Fibroblast of skin of right biceps (primary cell): ENCODE results near the gene NUCB1.

Experiments
- DNase-seq: peaks from one replicate; pipeline ENCODE4 v3.0.0-alpha.2; 2013

Gene NUCB1

DNA sequence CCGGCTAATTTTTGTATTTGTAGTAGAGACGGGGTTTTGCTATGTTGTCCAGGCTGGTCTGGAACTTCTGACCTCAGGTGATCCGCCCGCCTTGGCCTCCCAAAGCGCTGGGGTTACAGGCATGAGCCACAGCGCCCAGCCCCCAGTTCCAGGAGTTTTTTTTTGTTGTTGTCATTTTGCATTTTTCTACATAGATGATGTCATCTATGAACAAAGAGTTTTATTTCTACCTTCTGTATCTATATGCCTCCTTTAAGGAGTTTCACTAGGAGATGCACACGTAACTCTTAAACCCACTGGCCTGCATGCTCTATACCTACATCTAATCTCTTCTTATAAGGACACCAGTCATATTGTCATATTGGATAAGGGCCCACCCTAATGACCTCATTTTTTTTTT, 38.1 kb downstream of the NUCB1 start:
- no peak for DNase-seq

DNA sequence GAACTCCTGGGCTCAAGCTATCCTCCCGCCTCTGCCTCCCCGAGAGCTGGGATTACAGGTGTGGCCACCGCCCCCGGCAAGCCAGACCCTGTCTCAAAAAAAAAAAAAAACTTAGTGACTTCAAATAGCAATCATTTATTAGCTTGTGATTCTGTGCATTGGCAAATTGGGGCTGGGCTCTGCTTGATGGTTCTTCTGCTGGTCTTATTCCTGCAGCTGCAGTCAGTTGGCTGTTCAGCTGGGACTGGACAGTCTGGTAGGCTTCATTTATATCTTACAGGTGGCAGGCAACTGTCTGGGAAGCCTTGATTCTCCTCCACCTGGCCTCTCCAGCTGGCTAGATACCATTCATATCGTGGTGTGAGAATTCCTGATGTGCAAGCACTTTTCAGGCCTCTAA, 40.8 kb downstream of the NUCB1 start:
- DNase-seq = no peak

DNA sequence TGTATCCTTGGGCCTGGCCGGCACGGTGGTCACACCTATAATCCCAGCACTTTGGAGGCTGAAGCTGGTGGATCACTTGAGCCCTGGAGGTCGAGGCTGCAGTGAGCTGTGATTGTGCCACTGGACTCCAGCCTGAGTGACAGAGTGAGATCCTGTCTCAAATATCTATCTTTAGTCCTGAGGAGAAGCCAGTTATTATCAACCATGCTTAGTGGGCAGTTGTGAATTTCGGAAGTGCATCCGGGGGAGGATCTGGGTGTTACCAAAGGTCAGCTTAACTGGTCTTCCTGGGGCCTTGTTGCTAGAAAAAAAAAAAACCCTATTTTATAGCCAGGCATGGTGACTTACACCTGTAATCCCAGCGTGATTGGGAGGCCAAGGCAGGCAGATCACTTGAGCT, 43.0 kb downstream of the NUCB1 start:
- DNase-seq = no peak

DNA sequence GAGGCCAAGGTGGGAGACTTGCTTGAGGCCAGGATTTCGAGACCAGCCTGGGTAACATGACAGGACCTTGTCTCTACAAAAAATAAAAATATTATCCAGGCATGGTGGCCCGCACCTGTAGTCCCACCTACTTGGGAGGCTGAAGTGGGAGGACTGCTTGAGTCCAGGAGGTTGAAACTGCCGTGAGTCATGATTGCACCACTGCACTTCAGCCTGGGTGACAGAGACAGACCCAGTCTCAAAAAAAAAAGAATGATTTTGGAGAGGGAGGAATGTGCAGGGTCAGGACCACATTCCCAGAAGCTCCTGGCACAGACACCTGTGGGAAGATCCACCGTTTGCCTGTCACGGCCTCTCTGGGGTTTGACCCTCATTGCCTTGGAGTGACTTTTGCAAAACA, 45.3 kb downstream of the NUCB1 start:
- DNase-seq = no peak

DNA sequence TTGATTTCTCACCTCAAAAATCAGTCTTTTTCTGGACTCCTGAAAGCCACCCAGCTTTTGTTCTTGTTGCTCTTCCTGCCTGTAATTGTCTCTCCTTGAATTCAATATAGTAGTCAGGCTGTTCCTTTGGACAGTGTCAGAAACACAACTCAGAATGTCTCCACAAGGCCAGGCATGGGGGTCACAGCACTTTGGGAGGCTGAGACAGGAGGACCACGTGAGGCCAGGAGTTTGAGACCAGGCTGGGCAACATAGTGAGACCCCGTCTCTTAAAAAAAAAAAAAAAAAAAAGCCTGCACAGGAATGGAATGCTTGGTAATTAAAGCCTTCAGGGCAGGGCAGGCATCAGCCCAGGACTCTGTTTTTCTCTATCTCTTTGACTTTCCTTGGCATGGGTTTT, 45.7 kb downstream of the NUCB1 start:
- DNase-seq = no peak

DNA sequence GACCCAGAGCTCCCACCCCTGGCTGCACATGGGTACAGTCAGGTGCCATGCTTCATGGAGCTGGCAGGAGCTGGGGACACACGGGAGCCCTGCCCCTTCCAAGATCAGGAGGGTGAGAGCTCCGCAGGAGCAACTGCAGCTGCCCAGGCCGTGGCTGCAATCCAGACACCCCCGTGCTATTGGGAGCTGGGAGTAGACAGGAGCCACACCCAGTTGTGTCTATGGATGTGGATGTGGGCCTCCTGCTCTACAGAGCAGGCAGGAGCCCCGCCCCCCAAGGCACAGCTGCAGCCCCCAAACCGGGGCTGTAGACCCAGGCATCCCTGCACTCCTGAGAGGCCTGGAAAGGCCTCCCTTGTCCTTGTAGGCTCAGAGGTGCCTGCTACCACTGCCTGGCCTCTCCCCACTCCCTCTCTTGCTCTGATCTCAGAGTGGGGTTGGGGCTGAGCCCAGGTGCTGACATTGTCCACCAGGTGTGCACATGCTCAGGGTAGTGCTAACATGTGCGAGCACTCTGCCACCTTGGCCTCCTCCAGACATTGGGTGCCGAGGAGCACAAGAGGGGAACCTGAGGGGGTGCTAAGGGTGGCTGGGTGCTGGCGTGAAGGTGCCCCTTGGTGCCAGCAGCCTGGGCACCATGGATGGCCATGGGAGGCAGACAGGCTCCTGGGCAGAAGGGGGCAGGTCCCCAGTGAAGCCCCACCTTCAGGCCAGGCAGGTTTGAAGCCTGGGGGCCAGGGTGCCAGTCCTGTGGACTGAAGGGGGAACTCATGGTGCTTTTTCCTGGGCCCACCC, 46.5 kb downstream of the NUCB1 start:
- no peak for DNase-seq

DNA sequence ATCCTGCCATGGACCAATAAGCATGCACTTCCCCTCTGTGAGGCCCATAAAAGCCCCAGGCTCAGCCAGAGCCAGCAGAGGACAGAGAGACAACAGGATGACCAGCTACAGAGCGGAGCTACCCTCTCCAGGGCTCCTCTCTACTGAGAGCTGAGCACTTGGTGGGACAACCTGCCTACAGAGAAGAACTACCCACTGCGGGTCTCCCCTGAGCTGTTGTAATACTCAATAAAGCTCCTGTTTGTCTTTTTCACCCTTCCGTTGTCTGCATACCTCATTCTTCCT, 47.1 kb downstream of the NUCB1 start:
- DNase-seq = no peak

DNA sequence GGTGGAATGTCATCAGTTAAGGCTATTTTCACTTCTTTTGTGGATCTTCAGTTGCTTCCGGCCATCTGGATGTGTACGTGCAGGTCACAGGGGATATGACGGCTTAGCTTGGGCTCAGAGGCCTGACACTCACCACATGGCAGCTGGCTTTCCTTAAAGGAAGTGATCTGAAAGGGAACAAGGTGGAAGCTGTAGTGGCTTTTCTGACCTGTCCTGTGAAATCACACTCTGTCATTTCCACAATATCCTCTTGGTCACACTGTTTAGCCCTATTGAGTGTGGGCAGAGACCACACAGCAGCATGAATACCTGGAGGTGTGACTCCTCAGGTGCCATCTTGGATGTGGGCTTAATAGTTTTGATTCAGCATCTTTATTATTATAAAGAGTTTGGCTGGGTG, 50.0 kb downstream of the NUCB1 start:
- no peak for DNase-seq

DNA sequence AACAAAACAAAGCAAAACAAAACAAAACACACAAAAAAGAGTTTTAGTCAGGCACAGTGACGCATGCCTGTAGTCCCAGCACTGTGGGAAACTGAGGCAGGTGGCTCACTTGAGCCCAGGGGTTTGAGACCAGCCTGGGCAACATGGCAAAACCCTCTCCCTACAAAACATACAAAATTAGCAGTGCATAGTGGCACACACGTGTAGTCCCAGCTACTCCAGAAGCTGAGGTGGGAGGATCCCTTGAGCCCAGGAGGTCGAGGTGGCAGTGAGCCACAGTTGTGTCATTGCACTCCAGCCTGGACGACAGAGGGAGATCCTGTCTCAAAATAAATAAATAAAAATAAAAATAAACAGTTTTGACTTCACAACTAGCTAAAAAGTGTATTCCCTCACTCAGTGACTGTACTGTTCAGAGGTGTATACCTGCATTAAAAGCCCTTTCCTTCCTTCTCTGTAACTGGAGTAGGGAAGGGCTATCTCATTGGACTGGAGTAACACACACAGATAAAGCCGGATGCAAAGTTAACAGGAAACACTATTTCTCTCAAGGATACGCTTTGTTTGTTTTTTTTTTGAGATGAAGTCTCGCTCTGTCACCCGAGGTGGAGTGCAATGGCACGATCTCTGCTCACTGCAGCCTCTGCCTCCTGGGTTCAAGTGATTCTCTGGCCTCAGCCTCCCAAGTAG, 50.9 kb downstream of the NUCB1 start:
- no peak for DNase-seq

DNA sequence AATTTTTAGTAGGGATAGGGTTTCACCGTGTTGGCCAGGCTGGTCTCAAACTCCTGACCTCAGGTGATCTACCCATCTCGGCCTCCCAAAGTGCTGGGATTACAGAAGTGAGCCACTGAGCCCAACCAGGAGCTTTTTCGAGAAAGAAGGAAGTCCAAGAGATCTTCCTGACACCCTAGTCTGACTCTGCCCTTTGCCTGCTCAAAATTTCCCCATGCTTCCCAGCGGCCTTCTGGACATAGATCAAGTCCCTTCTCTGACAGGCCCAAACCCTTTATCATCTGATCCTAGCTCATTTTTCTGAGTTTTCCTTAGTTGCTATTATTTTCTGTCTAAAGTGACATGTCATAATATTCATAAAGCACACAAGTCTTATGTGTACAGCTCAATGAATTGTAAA, 53.0 kb downstream of the NUCB1 start:
- DNase-seq = no peak

DNA sequence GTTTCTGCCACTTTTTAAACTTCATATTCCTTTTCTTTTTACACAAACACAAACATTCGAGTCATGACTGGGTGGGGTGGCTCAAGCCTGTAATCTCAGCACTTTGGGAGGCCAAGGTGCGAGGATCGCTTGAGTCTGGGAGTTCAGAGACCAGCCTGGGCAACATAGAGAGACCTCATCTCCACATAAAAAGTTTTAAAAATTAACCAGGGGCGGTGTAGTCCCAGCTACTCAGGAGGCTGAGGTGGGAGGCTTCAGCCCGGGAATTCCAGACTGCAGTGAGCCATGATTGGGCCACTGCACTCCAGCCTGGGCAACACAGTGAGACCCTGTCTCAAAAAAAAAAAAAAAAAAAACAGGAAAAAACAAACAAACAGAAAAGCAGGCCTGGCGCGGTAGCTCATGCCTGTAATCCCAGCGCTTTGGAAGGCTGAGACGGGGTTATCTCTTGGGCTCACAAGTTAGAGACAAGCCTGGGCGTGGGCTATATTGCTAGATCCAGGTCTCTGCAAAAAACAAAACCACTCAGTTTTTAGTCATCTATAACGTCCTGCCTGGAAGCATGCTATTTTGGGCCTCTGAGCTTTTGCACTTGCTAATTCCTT, 54.0 kb downstream of the NUCB1 start:
- DNase-seq = no peak

DNA sequence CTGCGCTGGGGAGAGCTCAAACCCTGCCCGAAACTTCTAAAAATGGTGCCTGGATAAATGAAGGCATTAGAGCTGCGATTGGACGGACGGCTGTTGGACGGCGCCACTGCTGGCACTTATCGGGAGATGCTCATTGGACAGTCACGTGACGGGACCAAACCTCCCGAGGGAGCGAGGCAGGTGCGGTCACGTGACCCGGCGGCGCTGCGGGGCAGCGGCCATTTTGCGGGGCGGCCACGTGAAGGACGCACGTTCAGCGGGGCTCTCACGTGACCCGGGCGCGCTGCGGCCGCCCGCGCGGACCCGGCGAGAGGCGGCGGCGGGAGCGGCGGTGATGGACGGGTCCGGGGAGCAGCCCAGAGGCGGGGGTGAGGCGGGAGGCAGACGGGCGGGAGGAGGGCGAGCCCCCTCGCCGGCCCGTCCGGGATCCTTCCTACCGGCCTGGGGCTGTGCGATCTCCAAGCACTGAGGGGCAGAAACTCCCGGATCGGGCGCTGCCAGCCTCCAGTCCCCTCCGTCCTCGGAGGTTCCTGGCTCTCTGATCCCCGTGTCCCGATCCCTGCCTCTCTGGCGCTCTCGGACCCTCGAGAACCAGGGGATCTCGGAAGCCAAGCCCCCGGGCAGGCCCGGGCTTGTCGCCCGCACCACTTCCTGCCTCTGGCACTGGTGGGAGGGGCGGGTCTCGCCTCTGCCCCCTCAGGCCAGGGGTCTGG, 54.6 kb downstream of the NUCB1 start, which contains the start of gene BAX:
TSS of gene BAX (plus strand) at position 281 of the 713 bp plus-strand sequence. CDS start at position 335, 54 bp downstream.
- DNase-seq = peak; percentile 97

DNA sequence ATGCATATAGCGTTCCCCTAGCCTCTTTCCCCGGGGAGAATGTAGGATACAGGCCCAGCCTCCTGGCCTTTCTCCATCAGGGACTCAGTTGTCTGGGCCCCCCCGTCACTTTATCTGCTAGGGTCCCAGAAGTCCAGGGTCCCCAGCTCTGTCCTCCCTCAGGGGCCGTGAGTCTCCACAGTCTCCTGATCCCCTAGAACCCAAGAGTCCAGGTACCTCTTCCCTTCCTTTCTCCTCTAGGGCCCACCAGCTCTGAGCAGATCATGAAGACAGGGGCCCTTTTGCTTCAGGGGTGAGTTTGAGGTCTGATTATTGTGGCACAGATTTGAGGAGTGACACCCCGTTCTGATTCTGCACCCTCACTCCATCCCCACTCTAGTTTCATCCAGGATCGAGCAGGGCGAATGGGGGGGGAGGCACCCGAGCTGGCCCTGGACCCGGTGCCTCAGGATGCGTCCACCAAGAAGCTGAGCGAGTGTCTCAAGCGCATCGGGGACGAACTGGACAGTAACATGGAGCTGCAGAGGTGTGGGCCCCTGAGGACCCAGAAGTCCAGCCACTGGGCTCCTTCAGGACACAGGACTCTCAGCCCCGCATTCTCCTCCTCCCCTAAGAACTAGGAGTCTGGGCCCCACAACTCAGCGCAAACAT, 55.3 kb downstream of the NUCB1 start:
- DNase-seq = no peak

DNA sequence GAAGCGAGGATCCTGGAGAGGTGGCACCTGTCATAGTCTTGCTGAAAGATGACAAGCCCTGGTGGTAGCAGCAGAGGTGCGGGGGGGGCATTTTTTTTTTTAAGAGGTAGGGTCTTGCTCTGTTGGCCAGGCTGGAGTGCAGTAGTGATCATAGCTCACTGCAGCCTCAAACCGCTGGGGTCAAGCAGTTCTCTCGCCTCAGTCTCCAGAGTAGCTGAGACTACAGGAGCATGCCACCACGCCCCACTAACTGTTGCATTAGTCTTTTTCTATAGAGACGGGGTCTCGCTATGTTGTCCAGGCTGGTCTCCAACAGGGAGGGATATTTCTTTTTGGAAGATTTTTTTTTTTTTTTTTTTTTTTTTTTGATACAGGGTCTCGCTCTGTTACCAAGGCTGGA, 57.9 kb downstream of the NUCB1 start:
- DNase-seq = no peak

DNA sequence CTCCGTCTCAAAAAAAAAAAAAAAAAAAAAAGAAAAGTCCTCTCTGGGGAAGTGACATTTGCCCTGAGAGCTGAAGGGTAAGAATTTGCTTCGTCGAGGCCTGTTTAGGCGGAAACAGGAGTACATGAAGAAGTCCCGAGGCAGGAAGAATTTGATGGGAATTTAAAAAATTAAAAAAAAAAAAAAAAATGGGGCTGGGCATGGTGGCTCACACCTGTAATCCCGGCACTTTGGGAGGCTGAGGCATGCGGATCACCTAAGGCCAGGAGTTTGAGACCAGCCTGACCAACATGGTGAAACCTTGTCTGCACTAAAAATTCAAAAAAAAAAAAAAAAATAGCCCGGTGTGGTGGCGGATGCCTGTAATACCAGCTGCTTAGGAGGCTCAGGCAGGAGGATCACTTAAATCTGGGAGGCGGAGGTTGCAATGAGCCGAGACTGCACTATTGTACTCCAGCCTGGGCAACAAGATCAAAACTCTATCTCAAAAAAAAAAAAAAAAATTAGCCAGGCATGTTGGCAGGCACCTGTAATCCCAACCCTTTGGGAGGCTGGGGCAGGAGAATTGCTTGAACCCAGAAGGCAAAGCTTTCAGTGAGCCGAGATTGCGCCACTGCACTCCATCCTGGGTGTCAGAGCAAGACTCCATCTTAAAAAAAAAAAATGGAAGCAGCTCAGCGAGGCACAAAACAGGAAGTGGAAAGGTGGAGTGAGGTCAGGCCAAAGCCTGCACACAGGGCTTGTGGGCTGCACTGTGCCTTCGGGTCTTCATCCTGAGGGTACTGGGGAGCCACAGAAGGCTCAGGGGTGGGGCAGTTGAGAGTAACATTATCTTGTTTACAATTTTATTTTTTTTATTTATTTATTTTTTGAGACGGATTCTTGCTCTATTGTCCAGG, 59.5 kb downstream of the NUCB1 start:
- no peak for DNase-seq

DNA sequence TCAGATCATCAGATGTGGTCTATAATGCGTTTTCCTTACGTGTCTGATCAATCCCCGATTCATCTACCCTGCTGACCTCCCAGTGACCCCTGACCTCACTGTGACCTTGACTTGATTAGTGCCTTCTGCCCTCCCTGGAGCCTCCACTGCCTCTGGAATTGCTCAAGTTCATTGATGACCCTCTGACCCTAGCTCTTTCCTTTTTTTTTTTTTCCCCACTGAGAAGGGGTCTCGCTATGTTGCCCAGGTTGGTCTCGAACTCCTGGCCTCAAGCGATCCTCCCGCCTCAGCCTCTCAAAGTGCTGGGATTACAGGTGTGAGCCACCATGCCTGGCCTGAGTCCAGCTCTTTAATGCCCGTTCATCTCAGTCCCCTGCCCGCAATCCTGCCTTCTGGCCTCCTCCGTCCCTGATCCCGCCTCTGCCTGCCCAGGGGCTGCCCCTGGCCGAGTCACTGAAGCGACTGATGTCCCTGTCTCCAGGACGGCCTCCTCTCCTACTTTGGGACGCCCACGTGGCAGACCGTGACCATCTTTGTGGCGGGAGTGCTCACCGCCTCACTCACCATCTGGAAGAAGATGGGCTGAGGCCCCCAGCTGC, 61.0 kb downstream of the NUCB1 start:
- DNase-seq = no peak

DNA sequence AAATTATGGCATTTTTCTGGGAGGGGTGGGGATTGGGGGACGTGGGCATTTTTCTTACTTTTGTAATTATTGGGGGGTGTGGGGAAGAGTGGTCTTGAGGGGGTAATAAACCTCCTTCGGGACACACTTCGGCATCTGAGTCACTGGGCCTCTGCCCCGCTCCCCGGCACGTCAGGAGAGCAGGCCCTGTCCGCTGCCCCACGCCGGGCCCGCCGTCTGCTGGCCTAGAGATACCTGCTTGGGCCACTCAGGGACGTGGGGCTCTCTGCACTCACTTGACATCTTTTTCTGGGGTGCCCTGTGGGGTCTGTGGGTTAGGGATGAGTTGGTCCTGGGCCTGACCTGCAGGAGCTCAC, 61.5 kb downstream of the NUCB1 start:
- no peak for DNase-seq

DNA sequence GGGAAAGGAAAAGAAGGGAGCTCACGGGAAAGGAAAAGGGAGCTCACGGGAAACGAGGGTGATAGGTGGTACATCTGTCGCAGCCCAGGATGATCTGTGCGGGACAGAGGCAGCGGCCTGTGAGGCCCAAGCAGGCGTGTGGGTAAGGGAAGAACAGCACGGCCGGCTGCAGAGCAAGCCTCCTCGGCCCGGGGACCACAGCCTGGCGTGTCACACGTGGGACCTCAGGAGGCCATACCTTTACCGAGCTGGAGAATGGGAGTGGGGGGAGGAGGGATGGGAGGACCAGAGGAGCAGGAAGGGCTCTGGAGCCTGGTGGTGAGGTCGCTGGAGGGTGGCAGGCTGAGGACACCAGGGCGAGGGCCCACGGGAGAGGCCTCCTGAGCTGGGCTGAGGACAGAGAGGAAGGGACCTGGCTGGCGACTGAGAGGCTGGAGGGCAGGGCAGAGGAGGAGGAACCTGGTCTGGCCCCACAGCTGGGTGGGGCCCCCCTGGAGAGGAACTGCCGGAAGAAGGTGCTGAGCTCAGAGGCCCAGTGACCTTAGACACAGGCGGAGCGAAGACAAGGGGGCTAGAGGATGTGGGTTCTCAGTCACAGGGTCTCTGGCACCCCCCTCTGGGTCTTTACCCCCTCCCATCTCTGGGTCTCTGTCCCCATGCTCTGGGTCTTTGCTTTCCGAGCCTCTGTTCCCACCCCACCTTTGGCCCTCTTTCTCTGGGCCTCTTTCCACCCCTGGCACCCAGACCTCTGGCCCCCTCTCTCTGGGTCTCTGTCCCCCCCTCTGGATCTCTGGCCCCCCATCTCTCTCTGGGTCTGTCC, 62.1 kb downstream of the NUCB1 start:
- DNase-seq = peak; percentile 20

DNA sequence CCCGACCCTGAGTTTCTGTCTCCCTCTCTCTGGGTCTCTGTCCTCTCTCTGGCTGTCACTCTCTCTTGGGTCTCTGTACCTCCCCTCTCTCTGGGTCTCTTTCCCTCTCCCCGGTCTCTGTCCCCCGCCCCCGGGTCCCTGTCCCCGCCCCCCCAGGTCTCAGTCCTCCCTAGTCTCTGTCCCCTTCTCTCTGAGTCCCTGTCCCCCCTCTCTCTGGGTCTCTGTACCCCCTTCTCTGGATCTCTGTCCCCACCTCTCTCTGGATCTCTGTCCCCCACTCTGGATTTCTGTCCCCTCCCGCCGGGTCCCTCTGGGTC, 62.7 kb downstream of the NUCB1 start:
- no peak for DNase-seq

DNA sequence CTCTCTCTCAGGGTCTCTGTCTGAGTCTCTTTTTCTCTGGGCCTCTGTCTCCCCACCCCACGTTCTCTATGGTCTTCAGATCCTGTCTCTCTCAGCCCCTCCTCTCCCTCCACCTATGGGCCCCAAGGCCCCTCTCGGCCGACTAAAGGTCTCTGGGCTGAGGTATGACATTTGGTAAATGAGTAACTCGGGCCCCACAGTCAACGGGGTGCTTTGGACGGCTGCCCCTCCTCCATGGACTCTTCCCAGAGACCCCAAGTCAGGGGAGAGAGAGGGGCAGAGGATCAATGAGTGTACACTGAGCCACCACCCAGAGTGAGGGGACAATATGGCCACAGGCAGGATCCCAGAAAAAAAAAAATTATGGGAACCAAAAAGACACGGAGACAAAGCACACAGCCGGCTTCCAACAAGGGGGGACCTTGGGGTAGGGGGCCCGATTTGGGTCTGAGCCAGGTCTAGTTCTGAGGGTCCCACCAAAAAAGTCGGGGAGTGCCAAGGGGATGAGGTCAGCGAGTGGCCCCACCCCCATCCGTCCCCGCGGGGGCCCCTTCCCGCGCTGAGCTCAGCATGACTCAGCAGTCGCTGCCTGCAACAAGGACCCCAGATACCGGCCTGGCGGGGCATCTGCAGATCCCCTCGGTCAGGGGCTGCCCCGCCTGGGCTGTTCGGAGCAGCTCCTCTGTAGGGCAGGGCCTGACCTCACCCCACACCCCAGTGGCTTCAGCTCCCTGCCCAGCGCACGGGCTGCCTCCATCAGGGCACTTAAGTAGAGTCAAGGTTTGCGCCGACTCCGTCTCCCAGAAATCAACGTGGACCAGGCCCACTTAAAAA, 63.5 kb downstream of the NUCB1 start:
- DNase-seq = peak; percentile 86
